ENCODE data around the gene POLE.
"Not testable (repeated sequence)": the region's sequence is repeated elsewhere in the genome, so short reads cannot be mapped to it uniquely, and the experiment has no call there.

The POLE gene

GRCh38 chr12:132708150-132708549, 21.0 kb upstream of the POLE start:
- Mint-ChIP-seq H3K27me3 (no peaks in the 10 kb centered on the region), H3K4me3 (no peak overlapping the region), H3K4me1 (peaks cover 20% of the 10 kb centered on the region), H3K9me3 (peaks cover 6% of the 10 kb centered on the region), H3K27ac (no peak overlapping the region), H3K36me3 (ENCODE audit: low read depth) (peaks cover 28% of the 10 kb centered on the region)
- DNase-seq = no peak
- ATAC-seq = no peak

DNA sequence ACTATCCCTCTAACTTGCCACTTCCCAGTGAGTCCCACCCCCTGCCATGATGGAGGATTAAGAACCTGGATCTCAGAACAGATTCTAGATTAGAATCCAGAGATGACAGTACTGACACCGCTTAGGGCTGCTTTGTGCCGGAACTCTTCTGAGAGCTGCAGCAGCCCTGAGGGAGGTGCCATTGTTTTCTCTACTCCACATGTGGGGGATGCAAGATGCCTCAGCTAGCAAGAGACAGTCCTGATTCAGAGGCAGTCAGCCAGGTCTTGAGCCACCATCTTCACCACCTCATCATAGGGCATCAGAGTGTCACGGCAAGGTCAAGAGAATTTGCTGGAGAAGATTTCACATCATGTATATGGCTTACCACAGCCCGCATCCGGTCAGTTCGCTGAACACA, 20.1 kb upstream of the POLE start:
- Mint-ChIP-seq H3K9me3 (peaks cover 6% of the 10 kb centered on the region), H3K36me3 (ENCODE audit: low read depth) (peaks cover 26% of the 10 kb centered on the region), H3K4me3 (no peak overlapping the region), H3K27ac (no peak overlapping the region), H3K4me1 (peaks cover 11% of the 10 kb centered on the region), H3K27me3 (no peaks in the 10 kb centered on the region)
- ATAC-seq (no peak), DNase-seq (no peak)

- H3K4me1 Mint-ChIP-seq = peaks cover 4% of the 10 kb centered on the region
- H3K27ac Mint-ChIP-seq = no peak overlapping the region
- no peak overlapping the region for H3K4me3 Mint-ChIP-seq
- H3K9me3 Mint-ChIP-seq = peaks cover 6% of the 10 kb centered on the region
- ATAC-seq = no peak
- peaks cover 31% of the 10 kb centered on the region for H3K36me3 Mint-ChIP-seq (ENCODE audit: low read depth)
- H3K27me3 Mint-ChIP-seq = no peaks in the 10 kb centered on the region
- no peak for DNase-seq
Observed at GRCh38 chr12:132703641-132704040, 16.5 kb upstream of the POLE start.

GRCh38 chr12:132702640-132703039, 15.5 kb upstream of the POLE start:
- Mint-ChIP-seq H3K36me3 (ENCODE audit: low read depth) (peaks cover 27% of the 10 kb centered on the region), H3K4me1 (peaks cover 4% of the 10 kb centered on the region), H3K27me3 (no peaks in the 10 kb centered on the region), H3K27ac (no peak overlapping the region), H3K4me3 (no peak overlapping the region), H3K9me3 (peaks cover 6% of the 10 kb centered on the region)
- ATAC-seq (no peak), DNase-seq (no peak)

GRCh38 chr12:132700212-132700822, 13.2 kb upstream of the POLE start:
- Mint-ChIP-seq H3K27ac (no peak overlapping the region), H3K4me3 (no peak overlapping the region), H3K36me3 (ENCODE audit: low read depth) (peaks cover 27% of the 10 kb centered on the region), H3K9me3 (no peaks in the 10 kb centered on the region), H3K4me1 (peaks cover 4% of the 10 kb centered on the region), H3K27me3 (no peaks in the 10 kb centered on the region)
- DNase-seq (no peak), ATAC-seq (no peak)

- peaks cover 4% of the 10 kb centered on the region for H3K4me1 Mint-ChIP-seq
- peaks cover 22% of the 10 kb centered on the region for H3K36me3 Mint-ChIP-seq (ENCODE audit: low read depth)
- DNase-seq = no peak
Observed at GRCh38 chr12:132698341-132698740, 11.2 kb upstream of the POLE start.

DNA sequence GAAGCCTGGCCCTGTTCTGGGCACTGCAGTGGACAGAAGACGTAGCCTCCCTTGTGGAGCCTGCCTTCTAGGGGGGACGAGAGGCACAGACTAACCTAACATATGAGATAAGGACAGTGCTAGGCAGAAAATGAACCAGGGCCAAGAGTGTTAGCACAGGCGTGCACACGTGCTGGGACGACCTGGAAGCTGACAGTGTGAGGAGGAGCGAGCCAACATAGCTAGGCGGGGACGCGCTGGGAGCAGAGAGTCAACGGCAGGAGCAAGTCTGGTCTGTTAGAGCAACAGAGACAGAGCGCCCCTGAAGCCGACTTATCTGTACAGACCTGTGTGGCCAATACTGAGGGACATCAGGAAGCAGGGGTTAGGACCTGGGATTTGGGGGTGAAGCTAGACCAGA, 8.3 kb upstream of the POLE start:
- Mint-ChIP-seq H3K9me3 (no peaks in the 10 kb centered on the region), H3K27ac (no peak overlapping the region), H3K4me1 (peaks cover 3% of the 10 kb centered on the region), H3K27me3 (no peaks in the 10 kb centered on the region), H3K36me3 (ENCODE audit: low read depth) (peaks cover 23% of the 10 kb centered on the region), H3K4me3 (no peak overlapping the region)
- ATAC-seq = no peak
- DNase-seq = no peak

More at GRCh38 chr12:132698341-132698740, 11.2 kb upstream of the POLE start:
- no peaks in the 10 kb centered on the region for H3K9me3 Mint-ChIP-seq
- H3K27ac Mint-ChIP-seq = no peak overlapping the region
- H3K27me3 Mint-ChIP-seq = no peaks in the 10 kb centered on the region
- no peak for ATAC-seq
- no peak overlapping the region for H3K4me3 Mint-ChIP-seq

DNA sequence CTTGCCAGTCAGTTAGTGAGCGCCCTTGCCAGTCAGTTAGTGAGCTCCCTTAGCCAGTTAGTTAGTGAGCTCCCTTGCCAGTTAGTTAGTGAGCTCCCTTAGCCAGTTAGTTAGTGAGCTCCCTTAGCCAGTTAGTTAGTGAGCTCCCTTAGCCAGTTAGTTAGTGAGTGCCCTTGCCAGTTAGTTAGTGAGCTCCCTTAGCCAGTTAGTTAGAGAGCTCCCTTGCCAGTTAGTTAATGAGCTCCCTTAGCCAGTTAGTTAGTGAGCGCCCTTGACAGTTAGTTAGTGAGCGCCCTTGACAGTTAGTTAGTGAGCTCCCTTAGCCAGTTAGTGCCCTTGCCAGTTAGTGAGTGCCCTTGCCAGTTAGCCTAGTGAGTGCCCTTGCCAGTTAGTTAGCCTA, 7.7 kb upstream of the POLE start:
- not testable (repeated sequence) for H3K4me1 Mint-ChIP-seq, H3K27ac Mint-ChIP-seq

DNA sequence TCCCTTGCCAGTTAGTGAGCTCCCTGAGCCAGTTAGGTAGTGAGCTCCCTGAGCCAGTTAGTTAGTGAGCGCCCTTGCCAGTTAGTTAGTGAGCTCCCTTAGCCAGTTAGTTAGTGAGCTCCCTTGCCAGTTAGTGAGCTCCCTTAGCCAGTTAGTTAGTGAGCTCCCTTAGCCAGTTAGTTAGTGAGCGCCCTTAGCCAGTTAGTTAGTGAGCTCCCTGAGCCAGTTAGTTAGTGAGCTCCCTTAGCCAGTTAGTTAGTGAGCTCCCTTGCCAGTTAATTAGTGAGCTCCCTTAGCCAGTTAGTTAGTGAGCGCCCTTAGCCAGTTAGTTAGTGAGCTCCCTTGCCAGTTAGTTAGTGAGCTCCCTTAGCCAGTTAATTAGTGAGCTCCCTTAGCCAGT, 4.9 kb upstream of the POLE start:
- not testable (repeated sequence) for H3K4me3 Mint-ChIP-seq, H3K27me3 Mint-ChIP-seq, DNase-seq, H3K27ac Mint-ChIP-seq, H3K9me3 Mint-ChIP-seq, H3K4me1 Mint-ChIP-seq, ATAC-seq
- peaks cover 15% of the 10 kb centered on the region for H3K36me3 Mint-ChIP-seq (ENCODE audit: low read depth)

More for the DNA sequence above, 7.7 kb upstream of the POLE start:
- H3K9me3 Mint-ChIP-seq, ATAC-seq, H3K4me3 Mint-ChIP-seq, DNase-seq, H3K27me3 Mint-ChIP-seq: not testable (repeated sequence)
- peaks cover 24% of the 10 kb centered on the region for H3K36me3 Mint-ChIP-seq (ENCODE audit: low read depth)

DNA sequence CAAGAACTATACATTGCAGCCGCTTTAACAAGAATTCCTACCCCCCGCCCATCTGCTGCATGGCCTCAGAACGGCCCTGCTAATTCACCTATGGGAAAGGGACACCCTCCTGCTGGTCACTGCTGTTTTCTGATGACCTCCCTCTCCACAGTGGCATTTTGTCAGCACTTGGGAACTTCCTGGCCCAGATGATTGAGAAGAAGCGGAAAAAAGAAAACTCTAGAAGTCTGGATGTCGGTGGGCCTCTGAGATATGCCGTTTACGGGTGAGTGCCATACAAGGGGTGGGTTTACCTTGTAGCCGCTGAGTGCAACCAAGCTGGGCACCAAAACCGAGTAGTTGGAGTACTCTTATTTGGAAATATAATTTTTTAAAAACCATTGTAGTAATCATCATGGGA, 3.0 kb upstream of the POLE start:
- no peak overlapping the region for H3K27ac Mint-ChIP-seq
- no peaks in the 10 kb centered on the region for H3K9me3 Mint-ChIP-seq
- H3K4me1 Mint-ChIP-seq = peaks cover 20% of the 10 kb centered on the region
- ATAC-seq (no peak), DNase-seq (no peak)
- peak overlapping the region; percentile 66 for H3K4me3 Mint-ChIP-seq
- peaks cover 2% of the 10 kb centered on the region for H3K27me3 Mint-ChIP-seq
- H3K36me3 Mint-ChIP-seq (ENCODE audit: low read depth) = peaks cover 18% of the 10 kb centered on the region

DNA sequence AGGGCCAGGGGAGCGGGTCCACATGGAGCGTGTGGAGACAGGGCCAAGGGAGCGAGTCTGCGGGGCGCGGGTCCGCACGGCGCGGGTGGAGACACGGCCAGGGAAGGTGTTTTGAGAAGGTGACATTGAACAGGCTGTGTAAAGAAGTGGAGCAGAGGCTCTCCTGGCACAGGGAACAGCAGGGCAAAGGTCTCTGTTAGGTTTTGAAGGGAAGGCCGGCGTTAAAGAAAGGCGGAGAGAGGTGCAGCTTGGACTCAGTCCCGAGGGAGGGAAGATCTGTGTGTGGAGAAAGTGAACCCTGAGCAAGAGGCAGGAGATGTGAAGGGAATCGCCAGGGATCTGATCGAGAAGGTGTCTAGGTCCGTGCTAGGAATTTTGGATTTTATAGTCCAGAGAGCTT, 2.1 kb upstream of the POLE start:
- peaks cover 18% of the 10 kb centered on the region for H3K36me3 Mint-ChIP-seq (ENCODE audit: low read depth)
- H3K27ac Mint-ChIP-seq = peak overlapping the region; percentile 50
- ATAC-seq (no peak), DNase-seq (no peak)
- H3K27me3 Mint-ChIP-seq = peaks cover 2% of the 10 kb centered on the region
- no peaks in the 10 kb centered on the region for H3K9me3 Mint-ChIP-seq
- peak overlapping the region; percentile 66 for H3K4me3 Mint-ChIP-seq
- H3K4me1 Mint-ChIP-seq = peaks cover 22% of the 10 kb centered on the region

- peak; percentile 45 for ATAC-seq
- Mint-ChIP-seq H3K27ac (peak overlapping the region; percentile 74), H3K36me3 (ENCODE audit: low read depth) (peaks cover 18% of the 10 kb centered on the region), H3K27me3 (peaks cover 2% of the 10 kb centered on the region), H3K4me1 (peaks cover 22% of the 10 kb centered on the region), H3K9me3 (no peaks in the 10 kb centered on the region), H3K4me3 (peak overlapping the region; percentile 76)
- DNase-seq = no peak
Observed at GRCh38 chr12:132686825-132687210, 324 bp downstream of the POLE start.

- Mint-ChIP-seq H3K9me3 (no peaks in the 10 kb centered on the region), H3K4me1 (peaks cover 22% of the 10 kb centered on the region), H3K36me3 (ENCODE audit: low read depth) (peaks cover 21% of the 10 kb centered on the region), H3K27me3 (peaks cover 2% of the 10 kb centered on the region), H3K4me3 (peak overlapping the region; percentile 76), H3K27ac (peak overlapping the region; percentile 71)
- DNase-seq = no peak
- ATAC-seq = no peak
Observed at GRCh38 chr12:132685400-132685799, 1.7 kb downstream of the POLE start.

DNA sequence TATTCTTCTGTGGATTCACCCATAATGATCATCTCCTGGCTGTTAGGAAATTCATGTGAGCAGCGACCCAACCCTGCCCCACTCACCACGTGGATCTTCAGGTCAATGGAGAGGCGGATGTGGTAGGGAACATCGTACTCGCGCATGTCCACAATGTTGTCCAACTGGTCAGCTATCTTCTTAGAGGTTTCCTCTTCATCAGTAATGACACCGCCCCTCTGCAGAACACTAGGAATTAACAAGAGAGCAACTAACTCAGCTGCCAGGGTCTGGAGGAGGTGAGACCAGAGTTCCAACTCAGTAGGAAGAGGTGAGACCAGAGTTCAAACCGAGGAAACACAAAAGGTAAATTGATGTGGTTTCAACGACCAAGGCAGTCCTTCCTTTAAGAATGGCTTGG, 9.7 kb downstream of the POLE start:
- Mint-ChIP-seq H3K36me3 (ENCODE audit: low read depth) (peaks cover 52% of the 10 kb centered on the region), H3K4me1 (no peaks in the 10 kb centered on the region), H3K9me3 (no peaks in the 10 kb centered on the region), H3K4me3 (no peak overlapping the region), H3K27ac (no peak overlapping the region), H3K27me3 (no peaks in the 10 kb centered on the region)
- DNase-seq (no peak), ATAC-seq (no peak)

DNA sequence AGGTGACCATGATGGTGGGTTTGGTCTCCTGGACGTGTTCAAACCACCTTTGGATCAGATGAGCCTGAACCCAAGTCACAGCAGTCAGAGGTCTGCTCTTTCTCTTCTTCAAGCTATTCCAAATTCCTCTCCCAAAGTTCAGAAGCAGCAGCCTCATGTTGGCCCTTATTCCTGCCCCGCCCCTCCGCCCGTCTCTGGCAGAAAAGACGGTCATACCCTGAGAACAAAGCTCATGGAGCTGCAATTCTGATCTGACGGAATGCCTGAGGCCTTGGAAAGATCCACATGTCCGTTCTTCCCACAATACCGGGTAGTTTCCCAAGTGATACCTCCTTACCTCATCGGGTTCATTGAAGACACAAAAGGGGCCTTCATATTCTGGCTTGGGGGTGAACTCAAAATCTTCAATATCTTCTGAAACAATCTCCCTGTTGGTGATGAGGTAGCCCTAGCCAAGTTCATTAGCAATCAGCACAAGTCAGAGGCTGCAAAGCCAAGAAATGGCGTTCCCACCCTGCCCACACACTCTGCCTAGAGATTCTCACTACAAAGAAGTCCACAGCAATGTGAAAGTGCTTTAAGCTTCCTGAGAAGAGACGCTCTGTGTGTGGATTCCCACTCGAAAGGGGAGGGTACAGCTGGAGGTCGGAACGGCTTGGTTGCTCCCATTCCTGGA, 11.2 kb downstream of the POLE start:
- DNase-seq (no peak), ATAC-seq (no peak)
- peaks cover 60% of the 10 kb centered on the region for H3K36me3 Mint-ChIP-seq (ENCODE audit: low read depth)
- no peaks in the 10 kb centered on the region for H3K4me1 Mint-ChIP-seq
- H3K27ac Mint-ChIP-seq = no peak overlapping the region
- no peaks in the 10 kb centered on the region for H3K9me3 Mint-ChIP-seq
- no peak overlapping the region for H3K4me3 Mint-ChIP-seq
- H3K27me3 Mint-ChIP-seq = no peaks in the 10 kb centered on the region
